Hippocampal formation (tissue), 2 donors: Measurements from ENCODE around the gene TMTC2.

Experiments used
- DNase-seq, 2 donors: peaks; one replicate each; lab custom pipeline; 2025; lab: John Stamatoyannopoulos, UW

The TMTC2 gene

GRCh38 chr12:82880442-82880901, 193.8 kb downstream of the TMTC2 start:
- no peak for DNase-seq

- no peak for DNase-seq
Observed at GRCh38 chr12:82883394-82884355, 197.0 kb downstream of the TMTC2 start.

GRCh38 chr12:82886671-82887340, 200.1 kb downstream of the TMTC2 start:
- DNase-seq = no peak

- DNase-seq = no peak
Observed at GRCh38 chr12:82893896-82894295, 207.2 kb downstream of the TMTC2 start.

- DNase-seq = no peak
Observed at GRCh38 chr12:82896277-82896676, 209.6 kb downstream of the TMTC2 start.

- no peak for DNase-seq
Observed at GRCh38 chr12:82896979-82897378, 210.3 kb downstream of the TMTC2 start.

- DNase-seq = no peak
Observed at GRCh38 chr12:82898441-82898840, 211.7 kb downstream of the TMTC2 start.

- no peak for DNase-seq
Observed at GRCh38 chr12:82904219-82904790, 217.6 kb downstream of the TMTC2 start.

GRCh38 chr12:82910246-82910893, 223.7 kb downstream of the TMTC2 start:
- DNase-seq = no peak

GRCh38 chr12:82912406-82912805, 225.7 kb downstream of the TMTC2 start:
- no peak for DNase-seq

- DNase-seq = no peak
Observed at GRCh38 chr12:82919388-82920054, 232.8 kb downstream of the TMTC2 start.

- DNase-seq = no peak
Observed at GRCh38 chr12:82923935-82924334, 237.2 kb downstream of the TMTC2 start.

- DNase-seq = no peak
Observed at GRCh38 chr12:82926630-82927029, 239.9 kb downstream of the TMTC2 start.

- DNase-seq = no peak
Observed at GRCh38 chr12:82930301-82930700, 243.6 kb downstream of the TMTC2 start.

- no peak for DNase-seq
Observed at GRCh38 chr12:82931349-82932116, 244.8 kb downstream of the TMTC2 start.

GRCh38 chr12:82937151-82937550, 250.4 kb downstream of the TMTC2 start:
- DNase-seq = no peak

- DNase-seq = no peak
Observed at GRCh38 chr12:82942521-82942920, 255.8 kb downstream of the TMTC2 start.

- no peak for DNase-seq
Observed at GRCh38 chr12:82942991-82943401, 256.3 kb downstream of the TMTC2 start.

GRCh38 chr12:82948491-82948890, 261.8 kb downstream of the TMTC2 start:
- DNase-seq = no peak

- DNase-seq = no peak
Observed at GRCh38 chr12:82950356-82950755, 263.6 kb downstream of the TMTC2 start.

- DNase-seq = no peak
Observed at GRCh38 chr12:82952946-82953345, 266.2 kb downstream of the TMTC2 start.
